Brain microvascular endothelial cell (primary cell): ENCODE data around the gene DIDO1.

Experiments used
- DNase-seq: peaks from one replicate; pipeline ENCODE4 v3.0.0-alpha.2; 2020
- H3K27ac ChIP-seq: fragments of 250-450 bp; sonication (Bioruptor Pico); 2 replicates; pipeline ENCODE4 v1.5.1; 2020; ENCODE audit warnings: mild to moderate bottlenecking, moderate library complexity
- H3K27me3 ChIP-seq: fragments of 250-450 bp; sonication (Bioruptor Pico); replicated peaks from 2 replicates; pipeline ENCODE4 v1.5.1; 2020; ENCODE audit warnings: mild to moderate bottlenecking
- H3K36me3 ChIP-seq: fragments of 250-450 bp; sonication (Bioruptor Pico); replicated peaks from 2 replicates; pipeline ENCODE4 v1.5.1; 2020; ENCODE audit warnings: mild to moderate bottlenecking
- H3K4me3 ChIP-seq: 2 replicates; pipeline ENCODE4 v1.5.1; 2011; ENCODE audit warnings: low read depth, mild to moderate bottlenecking, control low read depth, low read length, moderate library complexity
- CTCF ChIP-seq: IDR thresholded peaks from 2 replicates; pipeline ENCODE4 v1.5.1; 2011; ENCODE audit warnings: low read depth, mild to moderate bottlenecking, moderate library complexity, low read length, control low read depth, inconsistent platforms; ENCODE audit errors: missing control alignments
- in situ Hi-C: cut with HindIII; loops from 2 replicates; pipeline ENCODE4 v1.10.0; 2017; ENCODE audit warnings: low sequenced_read_pairs, low pct_ligation_motif_present

DIDO1 gene

GRCh38 chr20:62892348-62893304 lies 33.7 kb downstream of the DIDO1 start:
- Histone ChIP-seq H3K4me3 (no peak overlapping the region), H3K27me3 (no peaks in the 10 kb centered on the region), H3K36me3 (peaks cover 76% of the 10 kb centered on the region), H3K27ac (no peak overlapping the region)
- no peak for DNase-seq
- in situ Hi-C loops: no loop called here
- TF ChIP-seq CTCF: no peak

GRCh38 chr20:62891111-62891510 lies 35.2 kb downstream of the DIDO1 start:
- in situ Hi-C loops: no loop called here
- no peaks in the 10 kb centered on the region for H3K27me3 ChIP-seq
- no peak overlapping the region for H3K27ac ChIP-seq
- H3K36me3 ChIP-seq: peaks cover 74% of the 10 kb centered on the region
- no peak overlapping the region for H3K4me3 ChIP-seq
- TF ChIP-seq CTCF: no peak
- DNase-seq: no peak

- Histone ChIP-seq H3K27ac (no peak overlapping the region), H3K36me3 (peaks cover 77% of the 10 kb centered on the region)
- DNase-seq: no peak
Measured at GRCh38 chr20:62890444-62890843, 35.9 kb downstream of the DIDO1 start.

GRCh38 chr20:62889871-62890270 lies 36.4 kb downstream of the DIDO1 start:
- in situ Hi-C loops: no loop called here
- Histone ChIP-seq H3K27me3 (no peaks in the 10 kb centered on the region), H3K27ac (no peak overlapping the region), H3K36me3 (peaks cover 73% of the 10 kb centered on the region), H3K4me3 (no peak overlapping the region)
- no peak for DNase-seq
- TF ChIP-seq CTCF: no peak

More at GRCh38 chr20:62890444-62890843, 35.9 kb downstream of the DIDO1 start:
- in situ Hi-C loops: no loop called here
- no peak for TF ChIP-seq CTCF
- Histone ChIP-seq H3K4me3 (no peak overlapping the region), H3K27me3 (no peaks in the 10 kb centered on the region)

- Histone ChIP-seq H3K27me3 (no peaks in the 10 kb centered on the region), H3K36me3 (peaks cover 69% of the 10 kb centered on the region), H3K4me3 (no peak overlapping the region), H3K27ac (no peak overlapping the region)
- DNase-seq: no peak
- in situ Hi-C loops: no loop called here
- TF ChIP-seq CTCF: no peak
Measured at GRCh38 chr20:62889411-62889810, 36.9 kb downstream of the DIDO1 start.
